H1 (cell line): ENCODE results near the gene ALDH4A1. TPM values are rescaled to one million over a fixed set of nuclear protein-coding genes. Genes with fewer than 3 reads are reported as not detected.

Experiments
- CTCF ChIA-PET: fragments of 300-600 bp; sonication (Branson Sonifier 250); formaldehyde crosslinking; loops from one replicate; lab custom pipeline; 2021; ENCODE audit not compliant: partially characterized antibody; lab: Charles Lee
- POLR2A ChIA-PET: fragments of 300-600 bp; sonication (Branson Sonifier 250); formaldehyde crosslinking; loops from one replicate; lab custom pipeline; 2021; ENCODE audit warnings: inconsistent platforms; ENCODE audit not compliant: partially characterized antibody; lab: Charles Lee
- DNase-seq, 2 experiments: peaks; one replicate each; pipeline versions ENCODE4 v3.0.0 to v3.0.0-alpha.2; 2010 to 2022; ENCODE audit warnings: low spot score in 2 of 2, low read depth in 1 of 2, mixed read lengths in 1 of 2
- FAIRE-seq: peaks from 2 replicates; lab custom pipeline; 2011; peaks lifted over from hg19 to GRCh38; lab: Jason Lieb, UNC
- H2AFZ ChIP-seq: 2 replicates; pipeline ENCODE4 v1.8.1; 2012; ENCODE audit warnings: low read length, inconsistent platforms
- H2AK5ac ChIP-seq: 2 replicates; pipeline ENCODE4 v1.6.1; 2013; ENCODE audit warnings: low read depth, low read length
- H2BK120ac ChIP-seq: replicated peaks from 2 replicates; pipeline ENCODE3; 2013; ENCODE audit warnings: low read depth, low read length, inconsistent platforms
- H2BK12ac ChIP-seq: 2 replicates; pipeline ENCODE4 v1.6.1; 2013; ENCODE audit warnings: low read depth, low read length
- H2BK15ac ChIP-seq: 2 replicates; pipeline ENCODE4 v1.6.1; 2013; ENCODE audit warnings: low read length
- H2BK20ac ChIP-seq: 2 replicates; pipeline ENCODE4 v1.6.1; 2013; ENCODE audit warnings: low read length
- H2BK5ac ChIP-seq: 2 replicates; pipeline ENCODE4 v1.6.1; 2013; ENCODE audit warnings: low read depth, low read length
- H3K14ac ChIP-seq: 2 replicates; pipeline ENCODE4 v1.6.1; 2013; ENCODE audit warnings: inconsistent platforms; ENCODE audit not compliant: insufficient read length
- H3K18ac ChIP-seq: 2 replicates; pipeline ENCODE4 v1.6.1; 2013; ENCODE audit warnings: low read length; ENCODE audit errors: extremely low read depth
- H3K23ac ChIP-seq: 2 replicates; pipeline ENCODE4 v1.6.1; 2013; ENCODE audit warnings: inconsistent platforms; ENCODE audit not compliant: insufficient read length
- H3K23me2 ChIP-seq: 2 replicates; pipeline ENCODE4 v1.6.1; 2013; ENCODE audit warnings: low read depth, low read length
- H3K27ac ChIP-seq: 2 replicates; pipeline ENCODE4 v1.6.1; 2011; ENCODE audit warnings: low read depth, low read length, inconsistent platforms
- H3K27me3 ChIP-seq, 4 experiments: replicated peaks in 1 of 4; 1 replicate in 1 of 4; 2 replicates in 3 of 4; pipeline versions ENCODE4 v1.6.1 to v1.8.1; 2011 to 2013; ENCODE audit warnings: low read length in 3 of 4, mild to moderate bottlenecking in 3 of 4, inconsistent platforms in 2 of 4, mixed read lengths in 2 of 4, moderate library complexity in 1 of 4; ENCODE audit not compliant: control insufficient read depth in 3 of 4, insufficient read depth in 3 of 4; ENCODE audit errors: extremely low read depth in 1 of 4
- H3K36me3 ChIP-seq, 4 experiments: 2 replicates each; pipeline versions ENCODE4 v1.6.1 to v1.8.1; 2011 to 2013; ENCODE audit warnings: mild to moderate bottlenecking in 4 of 4, low read length in 3 of 4, moderate library complexity in 2 of 4, control low read depth in 1 of 4, inconsistent platforms in 1 of 4; ENCODE audit not compliant: insufficient read depth in 4 of 4, control insufficient read depth in 2 of 4
- H3K4ac ChIP-seq: replicated peaks from 2 replicates; pipeline ENCODE3; 2013; ENCODE audit warnings: low read length, low read depth, mixed read lengths, inconsistent platforms; ENCODE audit not compliant: insufficient read length
- H3K4me1 ChIP-seq, 4 experiments: replicated peaks in 1 of 4; 1 replicate in 1 of 4; 2 replicates in 3 of 4; pipeline versions ENCODE4 v1.6.1 to v1.8.1; 2011 to 2013; ENCODE audit warnings: low read length in 3 of 4, inconsistent platforms in 2 of 4, mixed read lengths in 1 of 4; ENCODE audit not compliant: insufficient read depth in 4 of 4, control insufficient read depth in 3 of 4
- H3K4me2 ChIP-seq, 2 experiments: 2 replicates each; pipeline versions ENCODE4 v1.6.1 to v1.8.1; 2011 to 2013; ENCODE audit warnings: low read depth in 2 of 2, low read length in 2 of 2, control low read depth in 1 of 2, inconsistent platforms in 1 of 2, mild to moderate bottlenecking in 1 of 2; ENCODE audit not compliant: insufficient read depth in 1 of 2
- H3K4me3 ChIP-seq, 4 experiments: fragments of 200-600, 300-600 bp in 1 of 4; sonication (generic), shearing (Covaris generic), sonication (Bioruptor Twin) in 1 of 4; 2 replicates each; pipeline versions ENCODE4 v1.5.1 to v1.8.1; 2011 to 2016; ENCODE audit warnings: low read length in 4 of 4, low read depth in 3 of 4, control low read depth in 2 of 4, inconsistent platforms in 2 of 4, mild to moderate bottlenecking in 2 of 4, mixed read lengths in 1 of 4, moderate library complexity in 1 of 4; ENCODE audit not compliant: insufficient read depth in 2 of 4; ENCODE audit errors: extremely low read depth in 1 of 4
- H3K56ac ChIP-seq: replicated peaks from 2 replicates; pipeline ENCODE3; 2013; ENCODE audit warnings: low read depth, mild to moderate bottlenecking, mixed read lengths, low read length, inconsistent platforms; ENCODE audit not compliant: insufficient read length
- H3K79me1 ChIP-seq: 2 replicates; pipeline ENCODE4 v1.6.1; 2013; ENCODE audit warnings: low read depth, low read length, control low read depth
- H3K79me2 ChIP-seq, 2 experiments: 2 replicates each; pipeline versions ENCODE4 v1.6.1 to v1.8.1; 2012 to 2013; ENCODE audit warnings: low read length in 2 of 2, mild to moderate bottlenecking in 2 of 2, inconsistent platforms in 1 of 2; ENCODE audit not compliant: insufficient read depth in 2 of 2, control insufficient read depth in 1 of 2
- H3K9ac ChIP-seq, 4 experiments: replicated peaks in 1 of 4; 1 replicate in 1 of 4; 2 replicates in 3 of 4; pipeline versions ENCODE4 v1.6.1 to v1.8.1; 2011 to 2013; ENCODE audit warnings: low read depth in 3 of 4, low read length in 3 of 4, control low read depth in 2 of 4, mild to moderate bottlenecking in 2 of 4, moderate library complexity in 2 of 4, inconsistent platforms in 1 of 4; ENCODE audit errors: extremely low read depth in 1 of 4
- H3K9me3 ChIP-seq, 2 experiments: 2 replicates each; pipeline versions ENCODE4 v1.6.1 to v1.8.1; 2012 to 2013; ENCODE audit warnings: mild to moderate bottlenecking in 2 of 2, moderate library complexity in 2 of 2, control low read depth in 1 of 2, inconsistent platforms in 1 of 2, low read depth in 1 of 2, low read length in 1 of 2, mixed read lengths in 1 of 2; ENCODE audit not compliant: insufficient read depth in 2 of 2
- H4K20me1 ChIP-seq, 2 experiments: replicated peaks in 1 of 2; 2 replicates each; pipeline versions ENCODE3 to v1.8.1; 2011 to 2013; ENCODE audit warnings: inconsistent platforms in 2 of 2, low read length in 2 of 2, mild to moderate bottlenecking in 1 of 2; ENCODE audit not compliant: insufficient read depth in 2 of 2, control insufficient read depth in 1 of 2
- H4K5ac ChIP-seq: 2 replicates; pipeline ENCODE4 v1.6.1; 2013; ENCODE audit warnings: low read length, low read depth, mixed read lengths, inconsistent platforms; ENCODE audit not compliant: insufficient read length
- H4K8ac ChIP-seq: 2 replicates; pipeline ENCODE4 v1.8.0; 2013; ENCODE audit warnings: mild to moderate bottlenecking, moderate library complexity, low read length, inconsistent platforms; ENCODE audit not compliant: insufficient read depth; ENCODE audit errors: extremely low read depth
- H4K91ac ChIP-seq: replicated peaks from 2 replicates; pipeline ENCODE3; 2013; ENCODE audit warnings: low read length, mixed read lengths, inconsistent platforms; ENCODE audit not compliant: insufficient read length
- CEBPB ChIP-seq: IDR thresholded peaks from 2 replicates; pipeline ENCODE4 v1.6.1; 2012; ENCODE audit warnings: low read depth, low read length
- EZH2 ChIP-seq: fragments of 200-600 bp; sonication (generic); IDR thresholded peaks from 2 replicates; pipeline ENCODE4 v1.7.1; 2012; ENCODE audit warnings: low read depth, mild to moderate bottlenecking, moderate library complexity, low read length, inconsistent platforms; ENCODE audit not compliant: severe bottlenecking
- GABPA ChIP-seq: IDR thresholded peaks from 2 replicates; pipeline ENCODE4 v1.6.1; 2011; ENCODE audit warnings: mild to moderate bottlenecking, low read length, moderate library complexity, borderline replicate concordance; ENCODE audit not compliant: insufficient read depth
- JUN ChIP-seq: IDR thresholded peaks from 2 replicates; pipeline ENCODE4 v1.6.1; 2011; ENCODE audit warnings: low read depth, mild to moderate bottlenecking, improper control_type of control experiment, low read length
- RFX5 ChIP-seq: IDR thresholded peaks from 2 replicates; pipeline ENCODE4 v1.6.1; 2011; ENCODE audit warnings: low read depth, low read length, improper control_type of control experiment, borderline replicate concordance
- RXRA ChIP-seq: IDR thresholded peaks from 2 replicates; pipeline ENCODE4 v1.6.1; 2011; ENCODE audit warnings: low read depth, mild to moderate bottlenecking, low read length, moderate library complexity; ENCODE audit not compliant: insufficient read depth
- YY1 ChIP-seq: IDR thresholded peaks from 2 replicates; pipeline ENCODE4 v1.6.1; 2011; ENCODE audit warnings: low read depth, mild to moderate bottlenecking, low read length
- ZNF274 ChIP-seq: IDR thresholded peaks from 2 replicates; pipeline ENCODE4 v1.7.0; 2012; ENCODE audit warnings: low read length, borderline replicate concordance; ENCODE audit errors: extremely low read depth
- WGBS, 2 experiments: shearing (Covaris generic) in 1 of 2; methylation state at CpG; one replicate each; pipeline versions ENCODE4 v1.1.6 to v1.1.7; 2013 to 2015; ENCODE audit warnings: low lambda C conversion rate in 2 of 2, mixed read lengths in 2 of 2, inconsistent platforms in 1 of 2, low coverage in 1 of 2, missing lambda C conversion rate in 1 of 2; ENCODE audit not compliant: insufficient replicate concordance in 2 of 2, insufficient coverage in 1 of 2, insufficient read length in 1 of 2; ENCODE audit errors: extremely low coverage in 1 of 2, missing lambda C conversion rate in 1 of 2; 5-methylcytosine and 5-hydroxymethylcytosine counted together
- polyA plus RNA-seq, 7 experiments: library from polyadenylated mRNA; depleted of rRNA in 3 of 7; stranded (reverse) in 5 of 7; unstranded in 2 of 7; fragments of >200 nt in 5 of 7; fragments of 200-250 nt in 2 of 7; gene quantifications; 1 replicate in 5 of 7; 2 replicates in 1 of 7; 4 replicates in 1 of 7; pipeline versions ENCODE4 v1.2.1 to v1.2.3, GENCODE V29; 2011 to 2013; ENCODE audit warnings: missing spikeins in 2 of 7, mixed read lengths in 2 of 7
- total RNA-seq: library from RNA; stranded (reverse); fragmentation: NEBNext Ultra II Directional; extraction: Animal tissue kit (Norgen Biotek cat#: 25700); gene quantifications from 2 replicates; pipeline ENCODE4 v1.2.1, GENCODE V29; 2021
- TF ChIP-seq, protein P1 (sequence below), 3 experiments: IDR thresholded peaks; 1 replicate in 2 of 3; 2 replicates in 1 of 3; pipeline versions ENCODE4 v1.5.1 to v1.6.1; 2011; ENCODE audit warnings: low read length in 3 of 3, mild to moderate bottlenecking in 3 of 3, inconsistent platforms in 2 of 3, low read depth in 1 of 3, moderate library complexity in 1 of 3; ENCODE audit not compliant: insufficient read depth in 1 of 3; ENCODE audit errors: control extremely low read depth in 1 of 3

The ALDH4A1 gene
- total and polyA plus RNA-seq, 2 of the 8 experiments (the other 6 are each of a cell fraction or from before 2014, with no cell fraction given) = 30.3 to 35.9 TPM

DNA sequence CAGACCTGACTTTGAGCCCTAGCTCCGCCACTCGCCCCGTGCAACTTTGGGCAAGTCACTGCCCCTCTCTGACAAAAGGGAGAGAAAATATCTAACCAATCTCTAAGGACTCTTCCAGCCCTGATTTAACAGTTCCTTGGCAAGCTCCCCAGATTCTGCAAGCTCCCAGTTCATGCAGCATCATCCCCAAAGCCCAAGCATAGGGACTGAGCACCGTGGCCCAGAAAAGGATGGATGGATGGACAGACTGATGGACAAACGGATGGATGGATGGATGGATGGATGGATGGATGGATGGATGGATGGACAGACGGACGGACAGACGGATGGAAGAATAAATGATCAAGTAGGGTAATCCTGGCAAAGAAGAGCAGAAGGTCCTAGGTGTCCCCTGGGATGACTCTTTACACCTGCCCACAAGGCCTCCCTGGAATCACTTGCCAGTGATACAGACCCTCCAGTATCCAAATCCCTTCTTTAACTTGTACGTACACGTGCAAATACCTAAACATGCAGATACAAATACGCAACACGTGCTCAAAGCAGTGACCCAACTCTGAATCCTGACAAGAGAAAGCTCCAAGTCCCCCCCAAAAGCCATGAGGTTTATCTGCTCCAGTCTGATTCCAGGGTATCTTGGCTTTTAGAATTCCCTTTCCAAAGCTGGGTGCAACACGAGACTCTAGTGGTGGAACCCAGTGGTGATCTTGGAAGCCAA, 38.1 kb upstream of the ALDH4A1 start:
- H3K23me2 ChIP-seq = no peaks in the 10 kb centered on the region
- peak overlapping the region; percentile 54; the same call in 1 of the 2 replicates for H2BK15ac ChIP-seq
- no peak overlapping the region for H4K8ac ChIP-seq
- CTCF ChIA-PET = interaction anchor here (1.1 to 12.8 kb wide), 5 partner anchors 9 to 33 kb away, joined by 3 to 105 read pairs (median 19); partner anchors contain the start of gene IFFO2
- H2AFZ ChIP-seq = no peak overlapping the region
- H3K9me3 ChIP-seq = no peaks in the 10 kb centered on the region
- H3K27ac ChIP-seq = 0 out of 2 replicates have a peak overlapping the region, but pooled peaks have one; percentile 55
- WGBS, 2 experiments = 84% methylated on average over 13 of the region's 13 CpGs; no CpG with 5 or more reads in 1 of the 2 experiments
- no peaks in the 10 kb centered on the region for H3K36me3 ChIP-seq
- H3K79me2 ChIP-seq = no peaks in the 10 kb centered on the region; a peak in 1 of 4 replicates
- peak overlapping the region; percentile 8 for H2BK120ac ChIP-seq
- H3K18ac ChIP-seq = peak overlapping the region; percentile 11; the same call in 1 of the 2 replicates
- DNase-seq = no peak
- peaks cover 7 to 34% (median 24%) of the 10 kb centered on the region in 4 experiments for H3K4me1 ChIP-seq
- no peak overlapping the region for H4K5ac ChIP-seq
- 0 out of 2 replicates have a peak overlapping the region, but pooled peaks have one; percentile 11 for H2BK5ac ChIP-seq
- H3K27me3 ChIP-seq = no peaks in the 10 kb centered on the region
- peak overlapping the region; percentile 26 to 52; a peak in 2 of 4 replicates for H3K4me2 ChIP-seq
- H4K91ac ChIP-seq = peak overlapping the region; percentile 38
- peak overlapping the region; percentile 70; the same call in 1 of the 2 replicates for H2AK5ac ChIP-seq
- POLR2A ChIA-PET = interaction anchor here (0.7 to 3.5 kb wide), 5 partner anchors 10 to 17 kb away, joined by 3 to 20 read pairs (median 3); no protein-coding TSS in a partner anchor
- H3K4ac ChIP-seq = no peak overlapping the region
- no peaks in the 10 kb centered on the region for H4K20me1 ChIP-seq
- H2BK12ac ChIP-seq = peak overlapping the region; percentile 92; the same call in 1 of the 2 replicates
- no peak overlapping the region for H3K23ac ChIP-seq
- H3K56ac ChIP-seq = no peak overlapping the region
- no peak overlapping the region; a peak in 2 of 7 replicates for H3K9ac ChIP-seq
- H2BK20ac ChIP-seq = no peak overlapping the region
- no peak for FAIRE-seq
- H3K14ac ChIP-seq = no peak overlapping the region
- H3K79me1 ChIP-seq = peaks cover 3% of the 10 kb centered on the region; the same call in 1 of the 2 replicates
- no peak overlapping the region; a peak in 1 of 8 replicates for H3K4me3 ChIP-seq
- TF ChIP-seq RFX5 = no peak
- no peak for TF ChIP-seq JUN
- no peak for TF ChIP-seq YY1
- no peak for TF ChIP-seq CEBPB
- TF ChIP-seq EZH2 = no peak
- no peak for TF ChIP-seq GABPA
- TF ChIP-seq RXRA = no peak
- TF ChIP-seq, protein P1, sequence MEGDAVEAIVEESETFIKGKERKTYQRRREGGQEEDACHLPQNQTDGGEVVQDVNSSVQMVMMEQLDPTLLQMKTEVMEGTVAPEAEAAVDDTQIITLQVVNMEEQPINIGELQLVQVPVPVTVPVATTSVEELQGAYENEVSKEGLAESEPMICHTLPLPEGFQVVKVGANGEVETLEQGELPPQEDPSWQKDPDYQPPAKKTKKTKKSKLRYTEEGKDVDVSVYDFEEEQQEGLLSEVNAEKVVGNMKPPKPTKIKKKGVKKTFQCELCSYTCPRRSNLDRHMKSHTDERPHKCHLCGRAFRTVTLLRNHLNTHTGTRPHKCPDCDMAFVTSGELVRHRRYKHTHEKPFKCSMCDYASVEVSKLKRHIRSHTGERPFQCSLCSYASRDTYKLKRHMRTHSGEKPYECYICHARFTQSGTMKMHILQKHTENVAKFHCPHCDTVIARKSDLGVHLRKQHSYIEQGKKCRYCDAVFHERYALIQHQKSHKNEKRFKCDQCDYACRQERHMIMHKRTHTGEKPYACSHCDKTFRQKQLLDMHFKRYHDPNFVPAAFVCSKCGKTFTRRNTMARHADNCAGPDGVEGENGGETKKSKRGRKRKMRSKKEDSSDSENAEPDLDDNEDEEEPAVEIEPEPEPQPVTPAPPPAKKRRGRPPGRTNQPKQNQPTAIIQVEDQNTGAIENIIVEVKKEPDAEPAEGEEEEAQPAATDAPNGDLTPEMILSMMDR (IDR thresholded peaks at IDR 0.05; ENCODE audit: control extremely low read depth in 1 of 3, insufficient read depth in 1 of 3, low read depth in 1 of 3, low read length in 3 of 3) = no peak
- TF ChIP-seq ZNF274 = no peak
